ENCODE results near the gene BNIP5. TPM values are rescaled to one million over a fixed set of nuclear protein-coding genes. Genes with fewer than 3 reads are reported as not detected.

BNIP5 gene
- total and polyA plus RNA-seq, 5 donors from 2014 or later = not detected

DNA sequence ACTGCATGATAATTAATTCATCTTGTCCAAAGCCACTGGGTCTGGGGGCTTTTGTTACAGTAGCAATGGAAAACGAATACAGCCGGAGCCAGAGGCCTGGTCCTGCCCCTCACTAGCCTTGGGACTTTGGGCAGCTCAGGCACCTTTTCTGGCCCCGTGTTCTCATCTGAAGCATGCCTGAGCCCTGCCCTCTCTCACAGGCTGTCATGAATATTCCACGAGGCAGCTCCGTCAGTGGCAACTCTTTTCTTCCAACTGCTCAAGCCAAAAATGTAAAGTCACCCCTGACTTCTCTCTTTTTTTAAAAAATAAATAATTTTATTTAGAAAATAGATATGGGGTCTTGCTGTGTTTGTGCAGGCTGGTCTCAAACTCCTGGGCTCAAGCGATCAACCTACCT lies 5.3 kb downstream of the BNIP5 start:
- Histone ChIP-seq H3K27ac (ENCODE audit: insufficient read depth, low read length, poor library complexity, severe bottlenecking) (no peak overlapping the region), H3K27me3 (ENCODE audit: control insufficient read depth, insufficient read depth, low read length) (peaks cover 3% of the 10 kb centered on the region), H3K4me3 (ENCODE audit: low read depth, low read length) (no peak overlapping the region), H3K4me1 (ENCODE audit: control insufficient read depth, insufficient read depth, low read length, poor library complexity, severe bottlenecking) (no peaks in the 10 kb centered on the region), H3K9me3 (ENCODE audit: control insufficient read depth in 2 of 2, low read length in 2 of 2) (no peaks in the 10 kb centered on the region), H3K36me3 (ENCODE audit: control insufficient read depth, insufficient read depth, low read length) (no peaks in the 10 kb centered on the region)
- ATAC-seq (ENCODE audit: low read depth in 2 of 2) = no peak
- peaks cover 18% of the 10 kb centered on the region for H3K27me3 Mint-ChIP-seq
- H3K4me3 Mint-ChIP-seq = no peak overlapping the region
- H3K27ac Mint-ChIP-seq = no peak overlapping the region
- H3K36me3 Mint-ChIP-seq = no peaks in the 10 kb centered on the region
- H3K9me3 Mint-ChIP-seq = no peaks in the 10 kb centered on the region
- no peak for DNase-seq
- peaks cover 0 to 3% (median 1%) of the 10 kb centered on the region in 4 donors for H3K4me1 Mint-ChIP-seq

GRCh38 chr6:36330366-36330765 lies 6.3 kb downstream of the BNIP5 start:
- no peak overlapping the region for H3K27ac Mint-ChIP-seq
- H3K4me1 Mint-ChIP-seq = peaks cover 0 to 3% (median 0%) of the 10 kb centered on the region in 4 donors
- Histone ChIP-seq H3K4me3 (ENCODE audit: low read depth, low read length) (no peak overlapping the region), H3K4me1 (ENCODE audit: control insufficient read depth, insufficient read depth, low read length, poor library complexity, severe bottlenecking) (no peaks in the 10 kb centered on the region), H3K27ac (ENCODE audit: insufficient read depth, low read length, poor library complexity, severe bottlenecking) (no peak overlapping the region), H3K9me3 (ENCODE audit: control insufficient read depth in 2 of 2, low read length in 2 of 2) (no peaks in the 10 kb centered on the region), H3K27me3 (ENCODE audit: control insufficient read depth, insufficient read depth, low read length) (peaks cover 3% of the 10 kb centered on the region), H3K36me3 (ENCODE audit: control insufficient read depth, insufficient read depth, low read length) (no peaks in the 10 kb centered on the region)
- ATAC-seq (ENCODE audit: low read depth in 2 of 2) (no peak), DNase-seq (no peak)
- peaks cover 14% of the 10 kb centered on the region for H3K27me3 Mint-ChIP-seq
- no peaks in the 10 kb centered on the region for H3K36me3 Mint-ChIP-seq
- H3K9me3 Mint-ChIP-seq = no peaks in the 10 kb centered on the region
- no peak overlapping the region for H3K4me3 Mint-ChIP-seq

GRCh38 chr6:36329798-36330291 lies 6.8 kb downstream of the BNIP5 start:
- Histone ChIP-seq H3K9me3 (ENCODE audit: control insufficient read depth in 2 of 2, low read length in 2 of 2) (no peaks in the 10 kb centered on the region), H3K4me3 (ENCODE audit: low read depth, low read length) (no peak overlapping the region), H3K27me3 (ENCODE audit: control insufficient read depth, insufficient read depth, low read length) (peaks cover 3% of the 10 kb centered on the region), H3K36me3 (ENCODE audit: control insufficient read depth, insufficient read depth, low read length) (no peaks in the 10 kb centered on the region), H3K27ac (ENCODE audit: insufficient read depth, low read length, poor library complexity, severe bottlenecking) (no peak overlapping the region), H3K4me1 (ENCODE audit: control insufficient read depth, insufficient read depth, low read length, poor library complexity, severe bottlenecking) (no peaks in the 10 kb centered on the region)
- Mint-ChIP-seq H3K4me3 (no peak overlapping the region), H3K27me3 (peaks cover 12% of the 10 kb centered on the region), H3K36me3 (no peaks in the 10 kb centered on the region), H3K9me3 (no peaks in the 10 kb centered on the region), H3K27ac (no peak overlapping the region), H3K4me1 (peaks cover 0 to 3% (median 0%) of the 10 kb centered on the region in 4 donors)
- DNase-seq (no peak), ATAC-seq (ENCODE audit: low read depth in 2 of 2) (no peak)

- Mint-ChIP-seq H3K27ac (no peak overlapping the region), H3K27me3 (peaks cover 4% of the 10 kb centered on the region), H3K9me3 (no peaks in the 10 kb centered on the region), H3K4me1 (peaks cover 0 to 3% (median 0%) of the 10 kb centered on the region in 4 donors), H3K4me3 (no peak overlapping the region), H3K36me3 (no peaks in the 10 kb centered on the region)
- H3K4me3 ChIP-seq (ENCODE audit: low read depth, low read length) = no peak overlapping the region
- no peaks in the 10 kb centered on the region for H3K27me3 ChIP-seq (ENCODE audit: control insufficient read depth, insufficient read depth, low read length)
- ATAC-seq (ENCODE audit: low read depth in 2 of 2) (no peak), DNase-seq (no peak)
- no peaks in the 10 kb centered on the region for H3K36me3 ChIP-seq (ENCODE audit: control insufficient read depth, insufficient read depth, low read length)
- H3K4me1 ChIP-seq (ENCODE audit: control insufficient read depth, insufficient read depth, low read length, poor library complexity, severe bottlenecking) = no peaks in the 10 kb centered on the region
- H3K9me3 ChIP-seq (ENCODE audit: control insufficient read depth in 2 of 2, low read length in 2 of 2) = no peaks in the 10 kb centered on the region
- no peak overlapping the region for H3K27ac ChIP-seq (ENCODE audit: insufficient read depth, low read length, poor library complexity, severe bottlenecking)
These were observed 8.1 kb downstream of the BNIP5 start for GRCh38 chr6:36328600-36328999.

DNA sequence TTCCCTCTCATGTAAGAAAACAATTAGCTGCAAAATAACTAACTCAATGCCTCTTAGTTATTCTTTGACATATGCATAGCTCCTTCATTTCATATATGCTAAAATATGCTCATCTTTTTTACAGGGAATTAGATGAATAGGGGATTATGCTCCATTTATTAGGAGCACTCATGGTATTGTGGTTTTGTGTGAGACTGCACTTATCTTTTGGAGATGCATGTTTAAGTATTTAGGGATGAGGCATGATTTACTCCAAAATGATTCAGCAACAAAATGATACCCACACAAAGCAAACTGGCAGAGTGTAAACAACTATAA lies 8.8 kb downstream of the BNIP5 start:
- Histone ChIP-seq H3K36me3 (ENCODE audit: control insufficient read depth, insufficient read depth, low read length) (no peaks in the 10 kb centered on the region), H3K9me3 (ENCODE audit: control insufficient read depth in 2 of 2, low read length in 2 of 2) (no peaks in the 10 kb centered on the region), H3K27ac (ENCODE audit: insufficient read depth, low read length, poor library complexity, severe bottlenecking) (no peak overlapping the region), H3K4me3 (ENCODE audit: low read depth, low read length) (no peak overlapping the region), H3K27me3 (ENCODE audit: control insufficient read depth, insufficient read depth, low read length) (no peaks in the 10 kb centered on the region), H3K4me1 (ENCODE audit: control insufficient read depth, insufficient read depth, low read length, poor library complexity, severe bottlenecking) (no peaks in the 10 kb centered on the region)
- Mint-ChIP-seq H3K4me3 (no peak overlapping the region), H3K9me3 (no peaks in the 10 kb centered on the region), H3K36me3 (no peaks in the 10 kb centered on the region), H3K27me3 (peaks cover 4% of the 10 kb centered on the region), H3K4me1 (peaks cover 0 to 3% (median 0%) of the 10 kb centered on the region in 4 donors), H3K27ac (no peak overlapping the region)
- no peak for ATAC-seq (ENCODE audit: low read depth in 2 of 2)
- no peak for DNase-seq

- Histone ChIP-seq H3K4me1 (ENCODE audit: control insufficient read depth, insufficient read depth, low read length, poor library complexity, severe bottlenecking) (no peaks in the 10 kb centered on the region), H3K36me3 (ENCODE audit: control insufficient read depth, insufficient read depth, low read length) (no peaks in the 10 kb centered on the region), H3K9me3 (ENCODE audit: control insufficient read depth in 2 of 2, low read length in 2 of 2) (no peaks in the 10 kb centered on the region), H3K27me3 (ENCODE audit: control insufficient read depth, insufficient read depth, low read length) (no peaks in the 10 kb centered on the region), H3K27ac (ENCODE audit: insufficient read depth, low read length, poor library complexity, severe bottlenecking) (no peak overlapping the region), H3K4me3 (ENCODE audit: low read depth, low read length) (no peak overlapping the region)
- H3K27ac Mint-ChIP-seq = no peak overlapping the region
- no peaks in the 10 kb centered on the region for H3K9me3 Mint-ChIP-seq
- H3K27me3 Mint-ChIP-seq = peaks cover 4% of the 10 kb centered on the region
- H3K4me1 Mint-ChIP-seq = peaks cover 0 to 2% (median 0%) of the 10 kb centered on the region in 4 donors
- ATAC-seq (ENCODE audit: low read depth in 2 of 2) (peak in 1 of 2 donors; percentile 31), DNase-seq (peak in 1 of 3 donors; percentile 8)
- no peak overlapping the region for H3K4me3 Mint-ChIP-seq
- H3K36me3 Mint-ChIP-seq = no peaks in the 10 kb centered on the region
These were observed 9.3 kb downstream of the BNIP5 start for GRCh38 chr6:36327226-36327918.

GRCh38 chr6:36326356-36326995 lies 10.2 kb downstream of the BNIP5 start:
- Mint-ChIP-seq H3K36me3 (no peaks in the 10 kb centered on the region), H3K4me3 (peak overlapping the region in 1 of 4 donors; percentile 55), H3K4me1 (no peaks in the 10 kb centered on the region), H3K27ac (peak overlapping the region in 1 of 3 donors; percentile 52), H3K27me3 (peaks cover 4% of the 10 kb centered on the region), H3K9me3 (no peaks in the 10 kb centered on the region)
- no peaks in the 10 kb centered on the region for H3K4me1 ChIP-seq (ENCODE audit: control insufficient read depth, insufficient read depth, low read length, poor library complexity, severe bottlenecking)
- no peaks in the 10 kb centered on the region for H3K9me3 ChIP-seq (ENCODE audit: control insufficient read depth in 2 of 2, low read length in 2 of 2)
- no peak overlapping the region for H3K27ac ChIP-seq (ENCODE audit: insufficient read depth, low read length, poor library complexity, severe bottlenecking)
- no peak for ATAC-seq (ENCODE audit: low read depth in 2 of 2)
- no peak overlapping the region for H3K4me3 ChIP-seq (ENCODE audit: low read depth, low read length)
- no peaks in the 10 kb centered on the region for H3K36me3 ChIP-seq (ENCODE audit: control insufficient read depth, insufficient read depth, low read length)
- DNase-seq = no peak
- no peaks in the 10 kb centered on the region for H3K27me3 ChIP-seq (ENCODE audit: control insufficient read depth, insufficient read depth, low read length)

DNA sequence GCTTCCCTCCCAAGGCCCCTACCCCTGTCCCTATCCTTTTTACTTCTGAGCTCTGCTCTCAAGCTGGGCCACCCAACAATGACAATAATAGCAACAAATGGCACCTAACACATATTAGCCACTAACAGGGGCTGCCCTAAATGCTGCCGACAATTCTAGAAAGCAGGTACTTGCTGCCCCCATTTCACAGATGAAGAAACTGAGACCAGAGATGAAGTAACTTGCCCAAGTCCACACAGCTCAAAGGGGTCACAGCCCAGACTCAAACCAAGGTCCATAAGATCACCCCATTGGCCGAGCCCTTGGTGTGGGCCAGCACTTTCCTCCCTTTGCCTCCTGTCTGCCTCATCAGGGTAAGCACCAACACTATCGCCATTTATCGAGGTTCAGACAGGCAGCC lies 12.0 kb downstream of the BNIP5 start:
- H3K27me3 Mint-ChIP-seq = peaks cover 4% of the 10 kb centered on the region
- H3K4me1 Mint-ChIP-seq = no peaks in the 10 kb centered on the region

More for the DNA sequence above, 12.0 kb downstream of the BNIP5 start:
- Mint-ChIP-seq H3K27ac (no peak overlapping the region), H3K4me3 (no peak overlapping the region), H3K9me3 (no peaks in the 10 kb centered on the region), H3K36me3 (no peaks in the 10 kb centered on the region)
- Histone ChIP-seq H3K4me1 (ENCODE audit: control insufficient read depth, insufficient read depth, low read length, poor library complexity, severe bottlenecking) (no peaks in the 10 kb centered on the region), H3K4me3 (ENCODE audit: low read depth, low read length) (no peak overlapping the region), H3K27me3 (ENCODE audit: control insufficient read depth, insufficient read depth, low read length) (no peaks in the 10 kb centered on the region), H3K27ac (ENCODE audit: insufficient read depth, low read length, poor library complexity, severe bottlenecking) (no peak overlapping the region), H3K36me3 (ENCODE audit: control insufficient read depth, insufficient read depth, low read length) (no peaks in the 10 kb centered on the region), H3K9me3 (ENCODE audit: control insufficient read depth in 2 of 2, low read length in 2 of 2) (no peaks in the 10 kb centered on the region)
- no peak for DNase-seq
- no peak for ATAC-seq (ENCODE audit: low read depth in 2 of 2)
